SK-N-MC (cell line): ENCODE data around the gene SDK1.

ENCODE experiments used
- DNase-seq: peaks from one replicate; pipeline ENCODE4 v3.0.0-alpha.2; 2011; ENCODE audit warnings: low read depth, low spot score
- H3K27ac ChIP-seq: fragments of 200-600 bp; sonication (generic); 2 replicates; pipeline ENCODE4 v1.5.1; 2016; ENCODE audit warnings: mixed run types
- H3K36me3 ChIP-seq: fragments of 200-600 bp; sonication (generic); 2 replicates; pipeline ENCODE4 v1.6.1; 2017; ENCODE audit warnings: antibody characterized with exemption, low read length, mixed read lengths; ENCODE audit not compliant: insufficient read depth
- H3K4me3 ChIP-seq: fragments of 200-600 bp; sonication (generic); 2 replicates; pipeline ENCODE4 v1.5.1; 2016
- H3K9ac ChIP-seq: fragments of 200-600 bp; sonication (generic); 2 replicates; pipeline ENCODE4 v1.8.0; 2017; ENCODE audit warnings: mixed run types, mixed read lengths; ENCODE audit not compliant: insufficient read length
- H3K9me3 ChIP-seq: fragments of 200-600 bp; sonication (generic); 2 replicates; pipeline ENCODE4 v1.6.1; 2017; ENCODE audit warnings: low read depth, mild to moderate bottlenecking, antibody characterized with exemption, low read length, moderate library complexity, mixed read lengths
- EZH2 ChIP-seq: fragments of 200-600 bp; sonication (generic); IDR thresholded peaks from one replicate; pipeline ENCODE4 v1.6.1; 2017; ENCODE audit warnings: antibody characterized with exemption
- FOXP2 ChIP-seq: optimal IDR thresholded peaks from 2 replicates; pipeline ENCODE3; 2011; ENCODE audit warnings: mild to moderate bottlenecking, moderate library complexity; ENCODE audit not compliant: insufficient read depth; ENCODE audit errors: extremely low read length, control extremely low read depth
- POLR2AphosphoS5 ChIP-seq: IDR thresholded peaks from 2 replicates; pipeline ENCODE4 v1.6.1; 2012; ENCODE audit warnings: mild to moderate bottlenecking, low read depth, low read length, borderline replicate concordance

The SDK1 gene

DNA sequence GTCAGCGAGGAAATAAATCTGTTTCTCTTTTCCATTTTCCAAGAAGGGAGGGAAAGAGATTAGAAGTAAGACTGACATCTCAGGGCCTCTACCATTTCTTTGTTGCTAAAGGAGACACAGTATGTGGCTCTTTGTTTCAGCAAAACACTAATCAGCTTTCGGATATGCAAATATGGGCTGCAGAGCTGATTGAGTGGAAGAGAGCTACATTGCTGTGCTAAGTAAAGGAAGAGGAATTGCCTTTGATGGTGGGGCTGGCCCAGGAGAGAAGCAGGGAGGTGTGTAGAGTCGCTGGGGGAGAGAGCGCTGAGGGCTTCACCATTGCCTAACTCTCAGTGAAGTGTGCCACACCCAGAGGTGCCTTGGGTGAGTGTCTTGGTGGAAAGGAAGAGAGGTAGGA lies 284.8 kb downstream of the SDK1 start:
- TF ChIP-seq POLR2AphosphoS5 (no peak), EZH2 (no peak)
- no peaks in the 10 kb centered on the region for H3K36me3 ChIP-seq
- DNase-seq: no peak
- no peaks in the 10 kb centered on the region; the same call in 1 of the 2 replicates for H3K9me3 ChIP-seq
- no peak overlapping the region for H3K9ac ChIP-seq
- no peak overlapping the region for H3K27ac ChIP-seq
- no peak overlapping the region for H3K4me3 ChIP-seq

DNA sequence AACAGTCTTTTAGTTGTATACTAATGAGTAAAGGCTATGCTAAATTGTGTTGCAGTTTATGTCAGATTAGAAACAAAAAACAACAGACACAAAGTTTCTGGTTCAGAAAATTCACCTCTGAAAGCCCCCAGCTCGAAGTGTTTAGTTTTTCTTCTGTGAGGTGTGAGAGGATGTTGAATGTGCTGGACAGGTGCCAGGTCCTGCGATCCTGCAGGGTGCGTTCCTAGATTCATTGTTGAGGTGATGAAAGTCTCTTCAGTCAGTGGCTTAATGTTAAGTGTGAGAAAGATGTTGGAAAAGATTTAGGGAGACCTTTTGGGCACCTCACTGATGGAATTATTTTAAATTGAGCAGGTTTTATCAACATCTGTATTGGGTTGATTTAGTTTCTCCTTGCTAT lies 287.3 kb downstream of the SDK1 start:
- no peak for TF ChIP-seq FOXP2
- TF ChIP-seq POLR2AphosphoS5: no peak
- Histone ChIP-seq H3K36me3 (no peaks in the 10 kb centered on the region), H3K27ac (no peak overlapping the region), H3K9me3 (no peaks in the 10 kb centered on the region; the same call in 1 of the 2 replicates), H3K4me3 (no peak overlapping the region), H3K9ac (no peak overlapping the region)
- DNase-seq: no peak

DNA sequence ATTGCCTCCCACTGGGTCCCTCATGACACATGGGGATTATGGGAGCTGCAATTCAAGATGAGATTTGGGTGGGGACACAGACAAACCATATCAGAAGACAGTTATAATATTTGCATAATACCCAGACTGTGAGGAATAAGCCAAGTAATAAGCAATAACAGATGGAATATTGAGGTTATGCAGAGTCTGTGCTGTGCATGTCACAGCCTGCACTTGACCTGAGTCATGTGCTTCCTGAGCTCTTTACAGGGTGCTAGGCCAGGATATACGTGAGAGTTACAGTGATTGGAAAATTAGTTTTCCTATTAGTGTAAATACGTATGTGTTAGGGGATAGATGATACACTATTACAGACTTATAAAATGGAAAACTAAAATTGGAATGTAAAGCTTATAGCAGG lies 288.7 kb downstream of the SDK1 start:
- TF ChIP-seq POLR2AphosphoS5: no peak
- no peak for TF ChIP-seq FOXP2
- no peak for TF ChIP-seq EZH2
- DNase-seq: no peak
- Histone ChIP-seq H3K9me3 (no peaks in the 10 kb centered on the region; the same call in 1 of the 2 replicates), H3K9ac (no peak overlapping the region), H3K27ac (peak overlapping the region; percentile 32), H3K36me3 (0 out of 2 replicates have a peak, but pooled peaks cover 3% of the 10 kb centered on the region), H3K4me3 (no peak overlapping the region)

DNA sequence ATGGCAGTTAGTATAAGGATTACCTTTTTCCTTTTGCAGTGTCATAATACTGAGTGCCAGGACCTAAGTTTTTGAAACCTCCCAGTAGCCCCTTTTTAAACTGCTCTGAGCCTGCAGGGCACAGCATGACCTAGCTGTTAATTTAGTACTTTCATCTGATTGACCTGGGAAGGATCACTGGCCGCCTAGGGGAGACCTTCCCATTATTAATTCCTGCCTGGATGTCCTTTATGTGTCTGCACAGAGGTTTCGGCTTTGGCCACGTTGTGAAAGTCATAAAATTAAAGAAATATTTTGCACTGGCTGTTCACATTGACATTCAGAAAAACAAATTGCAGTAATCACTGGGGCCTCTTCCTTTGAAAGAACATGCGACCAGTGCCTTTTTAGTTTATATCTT lies 290.2 kb downstream of the SDK1 start:
- TF ChIP-seq FOXP2: no peak
- no peak for TF ChIP-seq POLR2AphosphoS5
- TF ChIP-seq EZH2: no peak
- DNase-seq: no peak
- no peaks in the 10 kb centered on the region; the same call in 1 of the 2 replicates for H3K9me3 ChIP-seq
- H3K9ac ChIP-seq: no peak overlapping the region
- 0 out of 2 replicates have a peak, but pooled peaks cover 3% of the 10 kb centered on the region for H3K36me3 ChIP-seq
- no peak overlapping the region for H3K4me3 ChIP-seq
- H3K27ac ChIP-seq: peak overlapping the region; percentile 28; the same call in 1 of the 2 replicates

DNA sequence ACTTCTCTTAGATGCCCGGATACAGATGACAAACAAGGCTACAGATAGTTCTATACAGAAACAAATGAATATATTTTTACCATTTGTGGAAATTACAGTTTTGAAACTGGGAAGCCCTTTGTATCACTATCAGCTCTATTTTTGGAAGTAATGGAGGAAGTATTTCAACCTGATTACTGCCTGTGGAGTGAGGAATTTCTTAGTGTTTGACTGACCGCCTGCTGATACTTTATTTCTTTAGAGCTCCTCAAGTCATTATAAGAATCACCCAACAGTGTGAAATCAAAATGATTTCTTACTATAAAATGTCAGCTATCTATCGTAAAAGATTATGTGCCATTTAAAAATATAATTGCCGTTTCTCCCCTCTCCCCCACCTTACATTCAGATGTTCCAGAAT lies 290.9 kb downstream of the SDK1 start:
- no peaks in the 10 kb centered on the region; the same call in 1 of the 2 replicates for H3K9me3 ChIP-seq
- peak overlapping the region; percentile 11; the same call in 1 of the 2 replicates for H3K27ac ChIP-seq
- 0 out of 2 replicates have a peak, but pooled peaks cover 3% of the 10 kb centered on the region for H3K36me3 ChIP-seq
- TF ChIP-seq POLR2AphosphoS5 (no peak), EZH2 (no peak), FOXP2 (no peak)
- H3K4me3 ChIP-seq: no peak overlapping the region
- DNase-seq: no peak
- H3K9ac ChIP-seq: no peak overlapping the region

DNA sequence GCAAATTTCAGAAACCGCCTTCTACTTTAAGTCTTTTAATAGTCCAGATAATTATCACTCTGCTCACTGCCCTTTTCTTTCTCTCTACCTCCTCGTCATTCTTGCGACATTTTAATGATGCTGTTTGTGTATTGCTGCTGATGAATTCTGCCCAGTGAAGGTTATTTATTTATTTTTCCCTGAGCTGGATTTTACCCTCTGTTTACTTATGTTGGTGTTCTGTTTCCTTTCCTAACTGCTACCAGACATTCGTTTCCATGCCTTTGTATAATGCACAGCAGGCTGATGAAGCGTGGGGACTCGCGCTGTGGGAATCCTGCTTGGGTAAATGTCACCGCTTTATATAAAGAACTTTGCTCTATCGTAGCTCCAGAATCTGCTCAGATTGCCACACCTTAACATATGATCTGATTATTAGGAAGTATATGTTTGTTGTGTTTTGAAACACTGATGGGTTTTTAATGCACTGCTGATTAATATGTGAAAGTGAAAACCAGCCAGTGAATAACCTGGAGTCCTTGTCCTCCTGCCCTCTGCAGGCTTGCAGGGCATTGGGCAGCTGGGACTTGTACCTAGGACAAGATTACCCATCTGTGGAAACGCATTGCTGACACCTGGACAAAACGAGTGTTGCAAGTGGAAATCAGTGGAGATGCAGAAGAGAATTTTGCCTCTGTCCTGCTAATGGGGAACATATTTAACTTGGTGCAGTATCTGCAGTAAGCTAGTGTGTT lies 291.5 kb downstream of the SDK1 start:
- no peaks in the 10 kb centered on the region; the same call in 1 of the 2 replicates for H3K9me3 ChIP-seq
- DNase-seq: no peak
- no peak overlapping the region for H3K9ac ChIP-seq
- H3K4me3 ChIP-seq: no peak overlapping the region
- H3K27ac ChIP-seq: no peak overlapping the region
- 0 out of 2 replicates have a peak, but pooled peaks cover 4% of the 10 kb centered on the region for H3K36me3 ChIP-seq
- TF ChIP-seq EZH2 (no peak), FOXP2 (no peak), POLR2AphosphoS5 (no peak)

DNA sequence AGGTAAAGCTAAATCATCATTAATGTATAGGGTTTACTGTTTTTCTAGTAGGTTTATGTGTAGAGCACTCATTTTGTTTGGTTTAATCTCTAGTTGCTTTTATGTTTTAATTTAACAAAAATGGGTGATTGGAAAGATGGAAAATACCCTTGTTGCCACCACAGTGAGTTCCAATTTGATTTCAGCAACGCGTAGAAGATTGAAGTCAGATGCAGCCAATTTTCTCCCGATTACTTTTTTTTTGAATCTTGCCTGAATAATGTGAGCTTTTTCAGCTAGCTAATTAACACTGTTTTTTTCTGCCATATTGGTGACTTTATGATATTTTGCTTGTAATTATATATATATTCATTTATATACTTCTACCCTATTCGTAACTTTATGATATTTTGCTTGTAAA lies 293.8 kb downstream of the SDK1 start:
- Histone ChIP-seq H3K4me3 (no peak overlapping the region), H3K9me3 (no peaks in the 10 kb centered on the region), H3K27ac (no peak overlapping the region), H3K9ac (no peak overlapping the region), H3K36me3 (0 out of 2 replicates have a peak, but pooled peaks cover 6% of the 10 kb centered on the region)
- DNase-seq: no peak
- TF ChIP-seq EZH2: no peak
- no peak for TF ChIP-seq FOXP2
- TF ChIP-seq POLR2AphosphoS5: no peak

DNA sequence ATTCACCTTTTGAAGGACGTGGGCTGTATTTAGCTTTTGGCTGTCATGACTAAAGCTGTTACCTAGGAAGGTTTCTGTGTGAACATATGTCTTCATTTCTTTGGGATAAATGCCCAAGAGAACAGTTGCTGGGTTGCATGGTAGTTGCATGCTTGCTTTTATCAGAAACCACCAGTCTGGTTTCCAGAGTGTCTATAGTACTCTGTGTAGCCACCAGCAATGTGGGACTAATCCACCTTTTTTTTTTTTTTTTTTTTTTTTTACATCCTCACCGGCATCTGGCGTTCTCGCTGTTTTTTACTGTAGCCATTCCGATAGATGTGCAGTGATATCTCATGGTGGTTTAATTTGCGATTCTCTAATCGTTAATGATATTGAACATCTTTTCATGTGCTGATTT lies 297.8 kb downstream of the SDK1 start:
- H3K9me3 ChIP-seq: no peaks in the 10 kb centered on the region
- TF ChIP-seq EZH2: no peak
- no peak for TF ChIP-seq FOXP2
- TF ChIP-seq POLR2AphosphoS5: no peak
- H3K36me3 ChIP-seq: 0 out of 2 replicates have a peak, but pooled peaks cover 6% of the 10 kb centered on the region
- H3K4me3 ChIP-seq: no peak overlapping the region
- H3K9ac ChIP-seq: no peak overlapping the region
- DNase-seq: no peak
- no peak overlapping the region for H3K27ac ChIP-seq
